Measurements from ENCODE around the gene RFPL2.
"Not testable (repeated sequence)": the region's sequence is repeated elsewhere in the genome, so short reads cannot be mapped to it uniquely, and the experiment has no call there.

Gene RFPL2

GRCh38 chr22:32164075-32164860 is 40.6 kb downstream of the RFPL2 start:
- no peak for DNase-seq (ENCODE audit: low read depth)

GRCh38 chr22:32160411-32160810 is 44.5 kb downstream of the RFPL2 start:
- not testable (repeated sequence) for DNase-seq (ENCODE audit: low read depth)

GRCh38 chr22:32158712-32159533 is 46.0 kb downstream of the RFPL2 start, which contains the start of gene C22orf42:
TSS of gene C22orf42 (minus strand) at chr22:32159303. CDS start at chr22:32159215, 88 bp downstream.
- no peak for DNase-seq (ENCODE audit: low read depth)

GRCh38 chr22:32157632-32158031 is 47.2 kb downstream of the RFPL2 start:
- not testable (repeated sequence) for DNase-seq (ENCODE audit: low read depth)

GRCh38 chr22:32154727-32155126 is 50.1 kb downstream of the RFPL2 start:
- DNase-seq (ENCODE audit: low read depth): not testable (repeated sequence)

GRCh38 chr22:32151641-32152040 is 53.2 kb downstream of the RFPL2 start:
- DNase-seq (ENCODE audit: low read depth): not testable (repeated sequence)

GRCh38 chr22:32150647-32151046 is 54.2 kb downstream of the RFPL2 start:
- DNase-seq (ENCODE audit: low read depth): not testable (repeated sequence)

GRCh38 chr22:32148372-32148771 is 56.5 kb downstream of the RFPL2 start:
- not testable (repeated sequence) for DNase-seq (ENCODE audit: low read depth)

- not testable (repeated sequence) for DNase-seq (ENCODE audit: low read depth)
Observed at GRCh38 chr22:32147128-32147527, 57.7 kb downstream of the RFPL2 start.

GRCh38 chr22:32144496-32145274 is 60.2 kb downstream of the RFPL2 start:
- no peak for DNase-seq (ENCODE audit: low read depth)

- no peak for DNase-seq (ENCODE audit: low read depth)
Observed at GRCh38 chr22:32142600-32142999, 62.3 kb downstream of the RFPL2 start.

- DNase-seq (ENCODE audit: low read depth): not testable (repeated sequence)
Observed at GRCh38 chr22:32140688-32141087, 64.2 kb downstream of the RFPL2 start.

Measured in GM04504 (cell line).